Neural progenitor cell (in vitro differentiated cells): ENCODE data around the gene SYTL2.

Experiments used
- EZH2 ChIP-seq: fragments of 200-600 bp; sonication (generic); IDR thresholded peaks from 2 replicates; pipeline ENCODE4 v1.6.1; 2017; ENCODE audit warnings: antibody characterized with exemption, mild to moderate bottlenecking, moderate library complexity
- EZH2phosphoT487 ChIP-seq: fragments of 200-600 bp; sonication (generic); IDR thresholded peaks from 2 replicates; pipeline ENCODE4 v1.6.1; 2017; ENCODE audit warnings: antibody characterized with exemption
- TF ChIP-seq, protein P1 (sequence below): fragments of 200-600 bp; sonication (generic); IDR thresholded peaks from 2 replicates; pipeline ENCODE4 v1.5.1; 2017; ENCODE audit warnings: antibody characterized with exemption, mild to moderate bottlenecking

GRCh38 chr11:85857098-85857497 is 46.2 kb upstream of the SYTL2 start:
- no peak for TF ChIP-seq EZH2
- TF ChIP-seq, protein P1, sequence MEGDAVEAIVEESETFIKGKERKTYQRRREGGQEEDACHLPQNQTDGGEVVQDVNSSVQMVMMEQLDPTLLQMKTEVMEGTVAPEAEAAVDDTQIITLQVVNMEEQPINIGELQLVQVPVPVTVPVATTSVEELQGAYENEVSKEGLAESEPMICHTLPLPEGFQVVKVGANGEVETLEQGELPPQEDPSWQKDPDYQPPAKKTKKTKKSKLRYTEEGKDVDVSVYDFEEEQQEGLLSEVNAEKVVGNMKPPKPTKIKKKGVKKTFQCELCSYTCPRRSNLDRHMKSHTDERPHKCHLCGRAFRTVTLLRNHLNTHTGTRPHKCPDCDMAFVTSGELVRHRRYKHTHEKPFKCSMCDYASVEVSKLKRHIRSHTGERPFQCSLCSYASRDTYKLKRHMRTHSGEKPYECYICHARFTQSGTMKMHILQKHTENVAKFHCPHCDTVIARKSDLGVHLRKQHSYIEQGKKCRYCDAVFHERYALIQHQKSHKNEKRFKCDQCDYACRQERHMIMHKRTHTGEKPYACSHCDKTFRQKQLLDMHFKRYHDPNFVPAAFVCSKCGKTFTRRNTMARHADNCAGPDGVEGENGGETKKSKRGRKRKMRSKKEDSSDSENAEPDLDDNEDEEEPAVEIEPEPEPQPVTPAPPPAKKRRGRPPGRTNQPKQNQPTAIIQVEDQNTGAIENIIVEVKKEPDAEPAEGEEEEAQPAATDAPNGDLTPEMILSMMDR = no peak
- TF ChIP-seq EZH2phosphoT487 = no peak
